ENCODE measurements around the gene KRT85.

DNA sequence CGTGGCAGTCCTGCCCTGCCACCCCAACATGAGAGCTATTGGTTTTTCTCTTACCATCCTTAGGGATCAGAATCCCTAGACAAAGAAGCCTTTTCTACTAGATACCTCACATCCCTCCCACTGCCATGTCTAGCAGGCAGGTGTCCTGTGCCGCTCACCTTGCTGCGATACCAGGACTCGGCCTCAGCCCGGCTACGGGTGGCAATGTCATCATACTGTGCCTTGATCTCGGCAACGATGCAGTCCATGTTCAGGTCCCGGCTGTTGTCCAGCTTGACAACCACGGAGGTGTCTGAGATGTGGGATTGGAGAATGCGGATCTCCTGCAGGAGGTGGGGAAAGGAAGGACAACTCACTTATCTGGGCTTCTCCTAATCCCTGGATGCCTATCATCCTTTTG, 50.6 kb downstream of the KRT85 start:
- TF ChIP-seq, protein P1, sequence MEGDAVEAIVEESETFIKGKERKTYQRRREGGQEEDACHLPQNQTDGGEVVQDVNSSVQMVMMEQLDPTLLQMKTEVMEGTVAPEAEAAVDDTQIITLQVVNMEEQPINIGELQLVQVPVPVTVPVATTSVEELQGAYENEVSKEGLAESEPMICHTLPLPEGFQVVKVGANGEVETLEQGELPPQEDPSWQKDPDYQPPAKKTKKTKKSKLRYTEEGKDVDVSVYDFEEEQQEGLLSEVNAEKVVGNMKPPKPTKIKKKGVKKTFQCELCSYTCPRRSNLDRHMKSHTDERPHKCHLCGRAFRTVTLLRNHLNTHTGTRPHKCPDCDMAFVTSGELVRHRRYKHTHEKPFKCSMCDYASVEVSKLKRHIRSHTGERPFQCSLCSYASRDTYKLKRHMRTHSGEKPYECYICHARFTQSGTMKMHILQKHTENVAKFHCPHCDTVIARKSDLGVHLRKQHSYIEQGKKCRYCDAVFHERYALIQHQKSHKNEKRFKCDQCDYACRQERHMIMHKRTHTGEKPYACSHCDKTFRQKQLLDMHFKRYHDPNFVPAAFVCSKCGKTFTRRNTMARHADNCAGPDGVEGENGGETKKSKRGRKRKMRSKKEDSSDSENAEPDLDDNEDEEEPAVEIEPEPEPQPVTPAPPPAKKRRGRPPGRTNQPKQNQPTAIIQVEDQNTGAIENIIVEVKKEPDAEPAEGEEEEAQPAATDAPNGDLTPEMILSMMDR (IDR thresholded peaks at IDR 0.05; ENCODE audit: low read length) = no peak
- TF ChIP-seq EZH2 (optimal IDR thresholded peaks at IDR 0.05; ENCODE audit: low read depth, low read length) = no peak
